ENCODE measurements around the gene DHX30.

GRCh38 chr3:47867451-47868044 is 64.6 kb downstream of the DHX30 start:
- TF ChIP-seq SETDB1 (IDR thresholded peaks at IDR 0.05; ENCODE audit: insufficient read length, low read length) (no peak), ZNF704 (tag by site-specific recombination; IDR thresholded peaks at IDR 0.05) (no peak), HIC1 (tag by site-specific recombination; IDR thresholded peaks at IDR 0.05) (no peak), CTCF (tag by site-specific recombination; IDR thresholded peaks at IDR 0.05) (no peak), ZNF639 (tag by site-specific recombination; IDR thresholded peaks at IDR 0.05) (no peak), YY1 (tag by site-specific recombination; IDR thresholded peaks at IDR 0.05) (no peak), GLI2 (tag by site-specific recombination; IDR thresholded peaks at IDR 0.05; ENCODE audit: borderline replicate concordance, low read depth) (no peak)
